Esophagus muscularis mucosa (tissue), 4 donors: Measurements from ENCODE around the gene GRAMD2B.

Experiments used
- EP300 ChIP-seq: sonication (generic); formaldehyde crosslinking; IDR thresholded peaks from one replicate; pipeline ENCODE4 v1.6.1; 2017; ENCODE audit warnings: antibody characterized with exemption
- POLR2AphosphoS5 ChIP-seq, 2 donors: sonication (generic); formaldehyde crosslinking; IDR thresholded peaks; one replicate each; pipeline ENCODE4 v1.6.1; 2017; ENCODE audit warnings: antibody characterized with exemption in 2 of 2
- TF ChIP-seq, protein P1 (sequence below), 3 experiments: fragments of 200-600 bp in 2 of 3; fragments of 450-650 bp in 1 of 3; sonication (generic) in 2 of 3; IDR thresholded peaks; one replicate each; pipeline ENCODE4 v1.5.1; 2017 to 2019; ENCODE audit warnings: antibody characterized with exemption in 3 of 3, mild to moderate bottlenecking in 2 of 3, moderate library complexity in 1 of 3

DNA sequence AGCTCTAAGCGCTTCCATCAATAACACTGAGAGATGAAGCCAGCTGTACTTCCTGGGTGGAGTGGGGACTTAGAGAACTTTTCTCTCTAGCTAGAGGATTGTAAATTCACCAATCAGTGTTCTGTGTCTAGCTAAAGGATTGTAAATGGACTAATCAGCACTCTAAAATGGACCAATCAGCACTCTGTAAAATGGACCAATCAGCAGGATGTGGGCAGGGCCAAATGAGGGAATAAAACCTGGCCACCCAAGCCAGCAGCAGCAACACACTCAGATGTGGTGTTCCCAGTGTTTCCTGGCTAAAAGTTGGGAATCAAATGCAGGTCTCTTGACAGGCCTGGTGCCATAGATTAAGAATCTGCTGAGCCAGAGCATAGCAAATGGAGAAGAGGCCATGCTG is 111.3 kb downstream of the GRAMD2B start:
- TF ChIP-seq, protein P1, sequence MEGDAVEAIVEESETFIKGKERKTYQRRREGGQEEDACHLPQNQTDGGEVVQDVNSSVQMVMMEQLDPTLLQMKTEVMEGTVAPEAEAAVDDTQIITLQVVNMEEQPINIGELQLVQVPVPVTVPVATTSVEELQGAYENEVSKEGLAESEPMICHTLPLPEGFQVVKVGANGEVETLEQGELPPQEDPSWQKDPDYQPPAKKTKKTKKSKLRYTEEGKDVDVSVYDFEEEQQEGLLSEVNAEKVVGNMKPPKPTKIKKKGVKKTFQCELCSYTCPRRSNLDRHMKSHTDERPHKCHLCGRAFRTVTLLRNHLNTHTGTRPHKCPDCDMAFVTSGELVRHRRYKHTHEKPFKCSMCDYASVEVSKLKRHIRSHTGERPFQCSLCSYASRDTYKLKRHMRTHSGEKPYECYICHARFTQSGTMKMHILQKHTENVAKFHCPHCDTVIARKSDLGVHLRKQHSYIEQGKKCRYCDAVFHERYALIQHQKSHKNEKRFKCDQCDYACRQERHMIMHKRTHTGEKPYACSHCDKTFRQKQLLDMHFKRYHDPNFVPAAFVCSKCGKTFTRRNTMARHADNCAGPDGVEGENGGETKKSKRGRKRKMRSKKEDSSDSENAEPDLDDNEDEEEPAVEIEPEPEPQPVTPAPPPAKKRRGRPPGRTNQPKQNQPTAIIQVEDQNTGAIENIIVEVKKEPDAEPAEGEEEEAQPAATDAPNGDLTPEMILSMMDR (IDR thresholded peaks at IDR 0.05): no peak
- TF ChIP-seq POLR2AphosphoS5 (IDR thresholded peaks at IDR 0.05) (no peak), EP300 (no peak)
